GM18508 (cell line): ENCODE data around the gene CLN6.
A peak's percentile ranks its signal among the peaks of the same experiment; 100 is the strongest.

ENCODE experiments used
- ATAC-seq: cut with Tn5 transposase; IDR thresholded peaks from one replicate; pipeline ENCODE4 v1.9.1; 2021; ENCODE audit warnings: moderate number of reproducible peaks; ENCODE audit not compliant: insufficient read depth, unreplicated experiment

CLN6 gene

DNA sequence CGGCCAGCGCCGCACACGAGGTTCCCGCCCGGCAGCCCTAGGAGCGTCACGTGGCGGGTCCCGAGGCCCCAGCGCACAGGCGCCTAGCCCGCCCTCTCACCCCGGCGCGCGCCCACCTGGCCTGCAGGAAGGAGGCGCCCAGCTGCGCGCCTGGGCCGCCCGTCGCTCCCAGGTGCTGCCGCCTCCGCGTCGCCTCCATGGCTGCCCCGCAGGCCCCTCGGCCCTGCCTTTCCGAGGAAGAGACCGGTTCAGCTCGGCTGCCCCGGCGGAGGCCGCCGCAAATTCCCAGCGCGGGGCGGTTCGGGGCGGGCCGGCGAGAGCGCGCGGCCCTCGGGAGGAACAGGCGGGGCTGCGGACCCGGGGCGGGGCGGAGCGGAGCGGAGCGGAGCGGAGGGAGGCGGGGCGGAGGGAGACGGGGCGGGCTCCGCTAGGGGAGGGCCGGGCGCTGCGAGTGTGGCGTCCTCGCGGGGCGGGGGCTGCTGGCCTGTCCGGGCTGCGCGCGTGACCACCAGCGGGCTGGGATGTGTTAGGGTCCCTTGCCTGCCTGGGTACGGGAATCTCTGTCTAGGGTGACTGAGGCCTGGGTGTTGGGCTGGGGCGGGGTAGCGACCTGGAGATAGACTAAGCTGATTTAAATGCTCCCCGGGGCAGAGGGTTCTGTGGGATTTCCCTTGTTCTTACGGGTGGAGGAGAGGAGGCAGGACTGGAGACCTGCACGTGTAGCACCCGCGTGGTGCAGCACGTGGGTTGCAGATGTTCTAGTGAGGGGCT lies at the start of gene CLN6:
TSS of gene CLN6 (minus strand) at position 343 of the 771 bp plus-strand sequence. CDS start at position 199, 144 bp downstream.
- ATAC-seq, result no peak

- no peak for ATAC-seq
These were observed 49.3 kb upstream of the CLN6 start for GRCh38 chr15:68278595-68279405.

GRCh38 chr15:68278345-68278594 lies 48.7 kb upstream of the CLN6 start:
- peak; percentile 33 for ATAC-seq

GRCh38 chr15:68277603-68278344 lies 48.2 kb upstream of the CLN6 start, which contains the start of gene FEM1B:
Gene FEM1B (plus strand): TSS chr15:68277745. CDS start chr15:68278418, 673 bp downstream.
- peak; percentile 43 for ATAC-seq

- no peak for ATAC-seq
These were observed 47.6 kb upstream of the CLN6 start for GRCh38 chr15:68277131-68277602.

- ATAC-seq, result no peak
These were observed 47.1 kb upstream of the CLN6 start for GRCh38 chr15:68276668-68277067.

GRCh38 chr15:68275165-68275746 lies 45.7 kb upstream of the CLN6 start:
- ATAC-seq, result no peak

DNA sequence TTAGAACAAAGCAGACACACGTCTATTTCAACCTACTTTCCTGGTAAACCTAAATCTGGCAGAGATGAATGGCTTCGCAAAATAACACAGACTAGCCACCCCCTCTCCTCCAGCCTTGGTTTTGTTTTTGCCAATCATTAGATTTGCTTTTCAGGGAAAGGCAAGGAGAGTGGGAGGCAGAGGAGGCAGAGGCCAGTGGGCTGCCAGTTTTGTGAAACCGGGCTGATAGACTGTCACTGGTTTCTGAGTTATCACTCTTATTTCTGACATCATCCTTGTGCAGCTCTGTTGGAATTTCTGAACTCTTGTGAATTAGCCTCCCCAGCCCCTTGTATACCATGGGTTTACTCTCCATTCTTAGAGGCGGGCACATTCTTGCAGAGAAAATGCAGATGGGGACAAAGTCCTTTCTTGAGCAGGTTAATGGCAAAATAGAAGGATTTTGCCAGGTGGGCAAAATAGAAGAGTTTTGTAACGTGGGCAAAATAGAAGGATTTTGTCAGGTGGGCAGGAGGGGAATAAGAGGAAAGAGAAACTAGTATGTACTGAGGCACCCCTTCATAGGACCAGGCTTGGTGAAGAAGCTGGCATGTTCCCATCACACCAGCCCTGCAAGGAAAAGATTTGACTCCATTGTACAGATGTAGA lies 44.8 kb upstream of the CLN6 start:
- ATAC-seq, result no peak

- no peak for ATAC-seq
These were observed 43.3 kb upstream of the CLN6 start for GRCh38 chr15:68272721-68273271.

- ATAC-seq, result no peak
These were observed 42.4 kb upstream of the CLN6 start for GRCh38 chr15:68271854-68272471.

- no peak for ATAC-seq
These were observed 38.9 kb upstream of the CLN6 start for GRCh38 chr15:68268405-68268804.

- ATAC-seq, result no peak
These were observed 36.1 kb upstream of the CLN6 start for GRCh38 chr15:68265674-68266073.

DNA sequence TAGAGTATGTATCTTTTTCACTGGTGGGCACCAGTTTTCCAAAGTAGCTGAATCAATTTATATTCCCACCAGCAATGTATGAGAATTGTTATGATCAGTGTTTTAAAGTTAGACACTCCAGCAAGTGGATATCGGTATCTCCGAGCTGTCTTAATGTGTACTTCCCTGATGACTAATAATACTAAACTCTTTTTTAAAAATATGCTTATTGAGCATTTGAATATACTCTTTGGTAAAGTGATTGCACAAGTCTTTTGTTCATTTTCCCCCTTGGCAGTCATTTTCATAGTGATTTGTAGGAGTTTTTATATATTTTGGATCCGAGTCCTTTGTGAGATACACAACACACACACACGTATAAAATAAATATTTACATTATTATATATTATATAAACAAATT lies 35.6 kb upstream of the CLN6 start:
- ATAC-seq, result no peak

- ATAC-seq, result no peak
These were observed 34.8 kb upstream of the CLN6 start for GRCh38 chr15:68264282-68264681.

GRCh38 chr15:68262514-68263356 lies 33.2 kb upstream of the CLN6 start:
- ATAC-seq, result no peak

DNA sequence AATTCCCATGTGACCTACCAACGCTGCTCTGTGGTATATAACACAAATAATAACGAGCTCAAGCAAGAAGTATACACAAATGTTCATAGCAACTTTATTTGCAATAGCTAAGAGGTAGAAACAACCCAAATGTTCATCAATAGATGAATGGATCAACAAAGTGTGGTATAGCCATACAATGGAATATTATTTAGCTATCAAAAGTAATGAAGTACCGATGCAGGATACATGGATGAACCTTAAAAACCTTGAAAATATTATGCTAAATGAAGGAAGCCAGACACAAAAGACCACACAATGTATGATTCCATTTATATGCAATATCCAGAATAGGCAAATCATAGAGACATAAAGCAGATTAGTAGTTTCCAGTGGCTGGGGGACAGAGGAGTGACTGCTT lies 32.5 kb upstream of the CLN6 start:
- no peak for ATAC-seq

DNA sequence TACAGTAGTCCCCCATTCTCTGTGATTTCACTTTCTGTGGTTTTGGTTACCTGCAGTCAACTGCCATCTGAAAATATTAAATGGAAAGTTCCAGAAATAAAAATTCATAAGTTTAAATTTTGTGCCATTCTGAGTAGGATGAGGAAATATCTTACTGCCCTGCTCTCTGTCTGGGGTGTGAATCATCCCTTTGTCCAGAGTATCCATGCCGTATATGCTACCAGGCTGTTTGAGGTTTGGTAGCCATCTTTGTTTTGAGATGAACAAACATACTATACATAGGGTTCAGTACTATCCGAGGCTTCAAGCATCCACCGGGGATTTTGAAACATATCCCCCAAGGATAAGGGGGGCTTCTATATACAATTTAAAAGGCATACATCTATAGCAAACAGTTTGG lies 31.7 kb upstream of the CLN6 start:
- no peak for ATAC-seq

DNA sequence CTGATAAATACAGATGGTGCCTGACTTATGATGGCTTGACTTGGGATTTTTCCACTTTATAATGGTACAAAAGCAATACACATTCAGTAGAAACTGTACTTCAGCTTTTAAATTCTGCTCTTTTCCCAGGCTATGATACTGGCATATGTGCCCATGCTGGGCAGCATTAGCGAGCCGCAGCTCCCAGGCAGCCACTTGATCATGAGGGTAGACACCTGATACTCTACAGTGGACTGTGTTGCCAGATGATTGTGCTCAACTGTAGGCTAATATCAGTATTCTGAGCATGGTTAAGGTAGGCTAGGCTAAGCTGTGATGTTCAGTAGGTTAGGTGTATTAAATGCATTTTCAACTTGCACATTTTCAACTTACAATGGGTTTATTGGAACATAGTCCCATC lies 30.4 kb upstream of the CLN6 start:
- no peak for ATAC-seq
